NCI-H1048 (cell line): ENCODE data around the gene TSR1.

ENCODE experiments used
- DNase-seq: peaks from one replicate; lab custom pipeline; 2025; lab: John Stamatoyannopoulos, UW

The TSR1 gene

GRCh38 chr17:2279707-2280106, 56.5 kb downstream of the TSR1 start:
- no peak for DNase-seq

- DNase-seq = no peak
Observed at GRCh38 chr17:2277429-2278170, 58.7 kb downstream of the TSR1 start.

- DNase-seq = no peak
Observed at GRCh38 chr17:2275722-2276121, 60.5 kb downstream of the TSR1 start.

GRCh38 chr17:2274414-2274813, 61.8 kb downstream of the TSR1 start:
- no peak for DNase-seq
